IMR-90 (cell line): ENCODE measurements around the gene LPGAT1. TPM values are rescaled to one million over a fixed set of nuclear protein-coding genes. Genes with fewer than 3 reads are reported as not detected.

Experiments
- ATAC-seq: fragments of 200-7000 bp; cut with Tn5 transposase; 2 replicates; pipeline ENCODE4 v1.9.1; 2020; ENCODE audit warnings: low read depth, mild to moderate bottlenecking, moderate library complexity
- BruUV-seq: library from RNA; stranded (reverse); fragments of 400-500 nt; replicated peaks from 2 replicates; lab custom pipeline; 2021; lab: Mats Ljungman, UMichigan
- CTCF ChIA-PET: fragments of 300-600 bp; formaldehyde crosslinking; extraction: SDS; loops from one replicate; lab custom pipeline; 2021; ENCODE audit warnings: antibody characterized with exemption; lab: Yijun Ruan, JAX
- POLR2A ChIA-PET: fragments of 300-600 bp; sonication (Branson Sonifier 250); formaldehyde crosslinking; loops from one replicate; lab custom pipeline; 2022; ENCODE audit warnings: antibody characterized with exemption; ENCODE audit not compliant: unreplicated experiment; lab: Charles Lee
- DNase-seq: peaks from one replicate; pipeline ENCODE4 v3.0.0; 2013
- H2AFZ ChIP-seq: replicated peaks from 2 replicates; pipeline ENCODE3; 2013; ENCODE audit warnings: low read length, mild to moderate bottlenecking; ENCODE audit not compliant: poor library complexity
- H2AK5ac ChIP-seq: 2 replicates; pipeline ENCODE4 v1.6.1; 2013; ENCODE audit warnings: low read depth, low read length, inconsistent platforms
- H2AK9ac ChIP-seq: replicated peaks from 2 replicates; pipeline ENCODE3; 2013; ENCODE audit warnings: mild to moderate bottlenecking, low read depth, low read length, moderate library complexity; ENCODE audit not compliant: poor library complexity
- H2BK120ac ChIP-seq: 2 replicates; pipeline ENCODE4 v1.6.1; 2013; ENCODE audit warnings: low read depth, low read length, inconsistent platforms
- H2BK15ac ChIP-seq: 3 replicates; pipeline ENCODE4 v1.6.1; 2013; ENCODE audit warnings: low read depth, low read length, inconsistent platforms
- H2BK20ac ChIP-seq: 2 replicates; pipeline ENCODE4 v1.6.1; 2013; ENCODE audit warnings: low read depth, mild to moderate bottlenecking, inconsistent platforms, low read length, moderate library complexity
- H2BK5ac ChIP-seq: 2 replicates; pipeline ENCODE4 v1.6.1; 2013; ENCODE audit warnings: mild to moderate bottlenecking, low read depth, low read length, inconsistent platforms; ENCODE audit not compliant: poor library complexity, severe bottlenecking
- H3K14ac ChIP-seq: replicated peaks from 2 replicates; pipeline ENCODE4 v1.6.1; 2013; ENCODE audit warnings: low read depth, low read length, inconsistent platforms
- H3K18ac ChIP-seq: 2 replicates; pipeline ENCODE4 v1.6.1; 2013; ENCODE audit warnings: low read depth, low read length, control low read depth
- H3K23ac ChIP-seq: 2 replicates; pipeline ENCODE4 v1.6.1; 2013; ENCODE audit warnings: low read depth, low read length, inconsistent platforms
- H3K27ac ChIP-seq: 2 replicates; pipeline ENCODE4 v1.5.1; 2013; ENCODE audit warnings: mild to moderate bottlenecking, control low read depth, low read length; ENCODE audit not compliant: insufficient read depth
- H3K27me3 ChIP-seq: 2 replicates; pipeline ENCODE4 v1.6.1; 2013; ENCODE audit warnings: low read length; ENCODE audit not compliant: control insufficient read depth, insufficient read depth
- H3K36me3 ChIP-seq: 2 replicates; pipeline ENCODE4 v1.6.1; 2013; ENCODE audit warnings: low read length, mixed read lengths; ENCODE audit not compliant: control insufficient read depth, insufficient read depth
- H3K4ac ChIP-seq: 2 replicates; pipeline ENCODE4 v1.6.1; 2013; ENCODE audit warnings: low read depth, low read length, inconsistent platforms
- H3K4me1 ChIP-seq: 2 replicates; pipeline ENCODE4 v1.6.1; 2013; ENCODE audit warnings: low read length, mixed read lengths; ENCODE audit not compliant: control insufficient read depth, insufficient read depth
- H3K4me2 ChIP-seq: 2 replicates; pipeline ENCODE4 v1.6.1; 2013; ENCODE audit warnings: low read depth, mild to moderate bottlenecking, control low read depth, low read length, moderate library complexity
- H3K4me3 ChIP-seq: 2 replicates; pipeline ENCODE4 v1.5.1; 2013; ENCODE audit warnings: low read depth, mild to moderate bottlenecking, control low read depth, low read length, moderate library complexity; ENCODE audit not compliant: insufficient read depth
- H3K56ac ChIP-seq: 2 replicates; pipeline ENCODE4 v1.6.1; 2013; ENCODE audit warnings: low read length, inconsistent platforms; ENCODE audit not compliant: insufficient read depth; ENCODE audit errors: extremely low read depth
- H3K79me1 ChIP-seq, 2 experiments: 2 replicates each; pipeline ENCODE4 v1.6.1; 2013; ENCODE audit warnings: low read length in 2 of 2, inconsistent platforms in 1 of 2, low read depth in 1 of 2
- H3K9ac ChIP-seq: 2 replicates; pipeline ENCODE4 v1.6.1; 2013; ENCODE audit warnings: low read depth, low read length, control low read depth
- H3K9me1 ChIP-seq: 2 replicates; pipeline ENCODE4 v1.6.1; 2013; ENCODE audit warnings: low read length, inconsistent platforms; ENCODE audit not compliant: insufficient read depth
- H3K9me3 ChIP-seq: 2 replicates; pipeline ENCODE4 v1.6.1; 2013; ENCODE audit warnings: low read length; ENCODE audit not compliant: control insufficient read depth, insufficient read depth
- H4K20me1 ChIP-seq: 2 replicates; pipeline ENCODE4 v1.6.1; 2013; ENCODE audit warnings: low read length, inconsistent platforms; ENCODE audit not compliant: insufficient read depth
- H4K5ac ChIP-seq: 2 replicates; pipeline ENCODE4 v1.6.1; 2013; ENCODE audit warnings: mild to moderate bottlenecking, low read depth, low read length, control low read depth
- H4K8ac ChIP-seq, 2 experiments: 2 replicates each; pipeline ENCODE4 v1.6.1; 2013; ENCODE audit warnings: low read depth in 2 of 2, low read length in 2 of 2, control low read depth in 1 of 2, inconsistent platforms in 1 of 2
- H4K91ac ChIP-seq: 2 replicates; pipeline ENCODE4 v1.6.1; 2013; ENCODE audit warnings: low read depth, low read length, inconsistent platforms; ENCODE audit not compliant: insufficient read depth
- BHLHE40 ChIP-seq: fragments of 150-350 bp; IDR thresholded peaks from 2 replicates; pipeline ENCODE4 v1.6.1; 2016; ENCODE audit warnings: mild to moderate bottlenecking, low read depth, low read length
- CEBPB ChIP-seq: IDR thresholded peaks from 2 replicates; pipeline ENCODE4 v1.6.1; 2012; ENCODE audit warnings: low read depth, low read length, improper control_type of control experiment
- CHD1 ChIP-seq: IDR thresholded peaks from 2 replicates; pipeline ENCODE4 v1.6.1; 2012; ENCODE audit warnings: low read depth, low read length, improper control_type of control experiment
- FOS ChIP-seq: fragments of 150-350 bp; IDR thresholded peaks from 2 replicates; pipeline ENCODE4 v1.6.1; 2016; ENCODE audit warnings: low read depth, low read length
- MAFK ChIP-seq: IDR thresholded peaks from 2 replicates; pipeline ENCODE4 v1.6.1; 2012; ENCODE audit warnings: low read depth, low read length, improper control_type of control experiment
- MAZ ChIP-seq: IDR thresholded peaks from 2 replicates; pipeline ENCODE4 v1.6.1; 2012; ENCODE audit warnings: low read depth, mild to moderate bottlenecking, low read length, improper control_type of control experiment, moderate library complexity, borderline replicate concordance
- MXI1 ChIP-seq: IDR thresholded peaks from 2 replicates; pipeline ENCODE4 v1.6.1; 2012; ENCODE audit warnings: low read depth, mild to moderate bottlenecking, low read length, moderate library complexity, borderline replicate concordance
- NFE2L2 ChIP-seq: fragments of 150-350 bp; IDR thresholded peaks from 2 replicates; pipeline ENCODE4 v1.6.1; 2016; ENCODE audit warnings: low read depth, mild to moderate bottlenecking, low read length
- POLR2A ChIP-seq: IDR thresholded peaks from 2 replicates; pipeline ENCODE4 v1.6.1; 2012; ENCODE audit warnings: mild to moderate bottlenecking, low read depth, low read length
- RAD21 ChIP-seq: IDR thresholded peaks from 2 replicates; pipeline ENCODE4 v1.6.1; 2012; ENCODE audit warnings: low read length, improper control_type of control experiment
- RCOR1 ChIP-seq: IDR thresholded peaks from 2 replicates; pipeline ENCODE4 v1.6.1; 2012; ENCODE audit warnings: mild to moderate bottlenecking, low read length, improper control_type of control experiment; ENCODE audit not compliant: insufficient replicate concordance
- RFX5 ChIP-seq: IDR thresholded peaks from 2 replicates; pipeline ENCODE4 v1.8.0; 2012; ENCODE audit warnings: low read depth, mild to moderate bottlenecking, low read length, moderate library complexity
- SMC3 ChIP-seq: fragments of 150-350 bp; IDR thresholded peaks from 2 replicates; pipeline ENCODE4 v1.6.1; 2016; ENCODE audit warnings: low read depth, mild to moderate bottlenecking, antibody characterized with exemption, low read length, moderate library complexity
- WGBS, 2 experiments: methylation state at CpG; one replicate each; pipeline versions ENCODE4 v1.1.5 to v1.1.7; 2013; ENCODE audit warnings: missing lambda C conversion rate in 2 of 2; ENCODE audit not compliant: insufficient read length in 1 of 2; ENCODE audit errors: extremely low coverage in 2 of 2; 5-methylcytosine and 5-hydroxymethylcytosine counted together
- dilution Hi-C: fragments of 300-500 bp; cut with HindIII; formaldehyde crosslinking; loops from one replicate; pipeline ENCODE4 v1.14.3; 2018; ENCODE audit warnings: low sequenced_read_pairs; ENCODE audit not compliant: unreplicated experiment
- in situ Hi-C: fragments of 300-500 bp; cut with MboI; formaldehyde crosslinking; loops from 3 replicates; pipeline ENCODE4 v1.14.3; 2019; ENCODE audit warnings: low sequenced_read_pairs, inconsistent platforms, mixed read lengths
- intact Hi-C: fragments of 100-400 bp; cut with micrococcal nuclease; formaldehyde crosslinking; loops from 2 replicates; pipeline ENCODE4 v1.10.0; 2022
- polyA plus RNA-seq, 3 experiments: library from polyadenylated mRNA; depleted of rRNA; stranded (reverse); fragments of >200 nt; gene quantifications; 2 replicates each; pipeline ENCODE4 v1.2.3, GENCODE V29; 2012; ENCODE audit warnings: low replicate concordance in 1 of 3
- total RNA-seq: library from RNA; depleted of rRNA; stranded (reverse); fragments of >200 nt; gene quantifications from 2 replicates; pipeline ENCODE4 v1.2.3, GENCODE V29; 2012
- TF ChIP-seq, protein P1 (sequence below): conservative IDR thresholded peaks from 2 replicates; pipeline ENCODE4 v1.5.1; 2012; ENCODE audit warnings: mild to moderate bottlenecking, low read depth, low read length, improper control_type of control experiment
- TF ChIP-seq, protein P2 (sequence below): fragments of 150-350 bp; IDR thresholded peaks from 2 replicates; pipeline ENCODE4 v1.6.1; 2017; ENCODE audit warnings: mild to moderate bottlenecking, antibody characterized with exemption, low read length, low read depth
- TF ChIP-seq, protein P3 (sequence below): fragments of 150-350 bp; IDR thresholded peaks from 2 replicates; pipeline ENCODE4 v1.6.1; 2016; ENCODE audit warnings: low read depth, mild to moderate bottlenecking, low read length, moderate library complexity, borderline replicate concordance

LPGAT1 gene
- total and polyA plus RNA-seq, 2 of the 4 experiments (the other 2 are of a cell fraction) = 6.7 to 13.6 TPM

DNA sequence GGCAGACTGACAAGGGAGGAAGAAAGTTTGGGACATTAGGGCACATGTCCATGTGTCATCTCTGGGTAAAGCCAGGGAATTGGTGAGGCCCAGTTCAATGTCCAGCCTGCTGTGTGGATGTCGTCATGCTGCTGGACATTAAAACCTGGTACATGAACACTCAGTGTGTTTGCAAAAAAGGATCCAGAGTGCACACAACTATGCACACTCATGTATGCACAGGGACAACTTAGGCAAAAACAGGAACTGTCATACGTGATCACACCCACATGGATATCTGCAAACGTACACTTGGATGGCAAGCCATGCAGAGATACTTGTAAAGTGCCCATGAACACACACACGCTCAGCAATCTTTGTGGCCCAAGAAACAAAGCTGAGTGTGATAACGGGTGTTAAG lies 107.3 kb downstream of the LPGAT1 start:
- POLR2A ChIA-PET = no interaction called here

More for the DNA sequence above, 107.3 kb downstream of the LPGAT1 start:
- H3K4me3 ChIP-seq = no peak overlapping the region
- H2BK120ac ChIP-seq = no peak overlapping the region
- no peak overlapping the region for H3K27ac ChIP-seq
- H2BK20ac ChIP-seq = no peak overlapping the region
- CTCF ChIA-PET = interaction anchor here (1.8 kb wide), 1 partner anchor 25 kb away, joined by 5 read pairs; no protein-coding TSS in a partner anchor
- no TSS peak for BruUV-seq
- in situ Hi-C loops (no loop called here), intact Hi-C loops (no loop called here), dilution Hi-C loops (no loop called here)
- TF ChIP-seq CHD1 (no peak), RAD21 (no peak), MAFK (no peak), MXI1 (no peak), MAZ (no peak), NFE2L2 (no peak), CEBPB (no peak), BHLHE40 (no peak), SMC3 (no peak), RFX5 (no peak), RCOR1 (no peak), POLR2A (no peak), FOS (no peak)
- TF ChIP-seq, protein P1, sequence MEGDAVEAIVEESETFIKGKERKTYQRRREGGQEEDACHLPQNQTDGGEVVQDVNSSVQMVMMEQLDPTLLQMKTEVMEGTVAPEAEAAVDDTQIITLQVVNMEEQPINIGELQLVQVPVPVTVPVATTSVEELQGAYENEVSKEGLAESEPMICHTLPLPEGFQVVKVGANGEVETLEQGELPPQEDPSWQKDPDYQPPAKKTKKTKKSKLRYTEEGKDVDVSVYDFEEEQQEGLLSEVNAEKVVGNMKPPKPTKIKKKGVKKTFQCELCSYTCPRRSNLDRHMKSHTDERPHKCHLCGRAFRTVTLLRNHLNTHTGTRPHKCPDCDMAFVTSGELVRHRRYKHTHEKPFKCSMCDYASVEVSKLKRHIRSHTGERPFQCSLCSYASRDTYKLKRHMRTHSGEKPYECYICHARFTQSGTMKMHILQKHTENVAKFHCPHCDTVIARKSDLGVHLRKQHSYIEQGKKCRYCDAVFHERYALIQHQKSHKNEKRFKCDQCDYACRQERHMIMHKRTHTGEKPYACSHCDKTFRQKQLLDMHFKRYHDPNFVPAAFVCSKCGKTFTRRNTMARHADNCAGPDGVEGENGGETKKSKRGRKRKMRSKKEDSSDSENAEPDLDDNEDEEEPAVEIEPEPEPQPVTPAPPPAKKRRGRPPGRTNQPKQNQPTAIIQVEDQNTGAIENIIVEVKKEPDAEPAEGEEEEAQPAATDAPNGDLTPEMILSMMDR = no peak
- TF ChIP-seq, protein P2, sequence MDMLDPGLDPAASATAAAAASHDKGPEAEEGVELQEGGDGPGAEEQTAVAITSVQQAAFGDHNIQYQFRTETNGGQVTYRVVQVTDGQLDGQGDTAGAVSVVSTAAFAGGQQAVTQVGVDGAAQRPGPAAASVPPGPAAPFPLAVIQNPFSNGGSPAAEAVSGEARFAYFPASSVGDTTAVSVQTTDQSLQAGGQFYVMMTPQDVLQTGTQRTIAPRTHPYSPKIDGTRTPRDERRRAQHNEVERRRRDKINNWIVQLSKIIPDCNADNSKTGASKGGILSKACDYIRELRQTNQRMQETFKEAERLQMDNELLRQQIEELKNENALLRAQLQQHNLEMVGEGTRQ = no peak
- TF ChIP-seq, protein P3, sequence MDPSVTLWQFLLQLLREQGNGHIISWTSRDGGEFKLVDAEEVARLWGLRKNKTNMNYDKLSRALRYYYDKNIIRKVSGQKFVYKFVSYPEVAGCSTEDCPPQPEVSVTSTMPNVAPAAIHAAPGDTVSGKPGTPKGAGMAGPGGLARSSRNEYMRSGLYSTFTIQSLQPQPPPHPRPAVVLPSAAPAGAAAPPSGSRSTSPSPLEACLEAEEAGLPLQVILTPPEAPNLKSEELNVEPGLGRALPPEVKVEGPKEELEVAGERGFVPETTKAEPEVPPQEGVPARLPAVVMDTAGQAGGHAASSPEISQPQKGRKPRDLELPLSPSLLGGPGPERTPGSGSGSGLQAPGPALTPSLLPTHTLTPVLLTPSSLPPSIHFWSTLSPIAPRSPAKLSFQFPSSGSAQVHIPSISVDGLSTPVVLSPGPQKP = no peak
- no peak overlapping the region for H3K4me2 ChIP-seq
- peaks cover 2% of the 10 kb centered on the region; the same call in 1 of the 2 replicates for H3K4me1 ChIP-seq
- no peak overlapping the region for H3K14ac ChIP-seq
- no peaks in the 10 kb centered on the region; the same call in 1 of the 2 replicates for H3K9me1 ChIP-seq
- no peaks in the 10 kb centered on the region for H3K9me3 ChIP-seq
- H3K4ac ChIP-seq = no peak overlapping the region
- no peak overlapping the region for H4K8ac ChIP-seq
- H2BK15ac ChIP-seq = no peak overlapping the region
- H4K5ac ChIP-seq = no peak overlapping the region
- ATAC-seq = no peak
- DNase-seq = no peak
- no peaks in the 10 kb centered on the region for H4K20me1 ChIP-seq
- H3K36me3 ChIP-seq = no peaks in the 10 kb centered on the region
- H3K79me1 ChIP-seq = no peaks in the 10 kb centered on the region
- H2BK5ac ChIP-seq = no peak overlapping the region
- no peak overlapping the region for H3K18ac ChIP-seq
- H3K56ac ChIP-seq = no peak overlapping the region
- H3K27me3 ChIP-seq = peaks cover 8% of the 10 kb centered on the region
- no peak overlapping the region for H3K23ac ChIP-seq
- no peak overlapping the region for H2AFZ ChIP-seq
- H2AK9ac ChIP-seq = no peak overlapping the region
- no peak overlapping the region for H2AK5ac ChIP-seq
- H4K91ac ChIP-seq = no peak overlapping the region
- WGBS, 2 experiments = no CpG with 5 or more reads among the region's 5 CpGs
- no peak overlapping the region for H3K9ac ChIP-seq
